Panc1 (cell line): ENCODE measurements around the gene KCNN2. TPM values are rescaled to one million over a fixed set of nuclear protein-coding genes. Genes with fewer than 3 reads are reported as not detected.
A peak's percentile ranks its signal among the peaks of the same experiment; 100 is the strongest.

Experiments used
- ATAC-seq: fragments of 200-7000 bp; cut with Tn5 transposase; 2 replicates; pipeline ENCODE4 v1.9.1; 2020; ENCODE audit warnings: mild to moderate bottlenecking, moderate library complexity
- BruUV-seq: library from RNA; stranded (reverse); fragments of 400-500 nt; replicated peaks from 2 replicates; lab custom pipeline; 2021; lab: Mats Ljungman, UMichigan
- CTCF ChIA-PET: fragments of 300-600 bp; sonication (Branson Sonifier 250); formaldehyde crosslinking; loops from one replicate; lab custom pipeline; 2022; ENCODE audit warnings: antibody characterized with exemption; lab: Charles Lee
- POLR2A ChIA-PET: fragments of 300-600 bp; sonication (Branson Sonifier 250); formaldehyde crosslinking; loops from one replicate; lab custom pipeline; 2022; ENCODE audit warnings: antibody characterized with exemption; lab: Charles Lee
- DNase-seq: peaks from one replicate; pipeline ENCODE4 v3.0.0-alpha.2; 2010; ENCODE audit warnings: low read depth, low spot score
- H3K27ac ChIP-seq: 2 replicates; pipeline ENCODE4 v1.5.1; 2011; ENCODE audit warnings: mild to moderate bottlenecking, low read length, inconsistent platforms
- H3K27me3 ChIP-seq: fragments of 200-500 bp; sonication (Bioruptor generic); 2 replicates; pipeline ENCODE4 v1.6.0; 2014; ENCODE audit warnings: low read length, inconsistent platforms; ENCODE audit not compliant: control insufficient read depth, insufficient read depth
- H3K36me3 ChIP-seq: fragments of 200-500 bp; sonication (Bioruptor generic); 2 replicates; pipeline ENCODE4 v1.5.1; 2014; ENCODE audit warnings: inconsistent platforms, mild to moderate bottlenecking, low read length, moderate library complexity; ENCODE audit not compliant: control insufficient read depth, insufficient read depth
- H3K4me1 ChIP-seq: 2 replicates; pipeline ENCODE4 v1.5.1; 2011; ENCODE audit warnings: inconsistent platforms, mild to moderate bottlenecking, low read length, moderate library complexity; ENCODE audit not compliant: control insufficient read depth, insufficient read depth
- H3K4me3 ChIP-seq, 2 experiments: 2 replicates each; pipeline ENCODE4 v1.5.1; 2011 to 2012; ENCODE audit warnings: low read depth in 2 of 2, low read length in 2 of 2, mild to moderate bottlenecking in 2 of 2, inconsistent platforms in 1 of 2, moderate library complexity in 1 of 2
- H3K9me3 ChIP-seq: fragments of 200-500 bp; sonication (Bioruptor generic); 2 replicates; pipeline ENCODE4 v1.5.1; 2014; ENCODE audit warnings: low read depth, mild to moderate bottlenecking, inconsistent platforms, low read length, moderate library complexity; ENCODE audit not compliant: control insufficient read depth, insufficient read depth
- CTCF ChIP-seq: fragments of 450-650 bp; IDR thresholded peaks from 2 replicates; pipeline ENCODE4 v1.5.1; 2017; ENCODE audit warnings: mild to moderate bottlenecking
- POLR2AphosphoS5 ChIP-seq: IDR thresholded peaks from 2 replicates; pipeline ENCODE4 v1.6.1; 2012; ENCODE audit warnings: mild to moderate bottlenecking, low read depth, low read length, moderate library complexity
- REST ChIP-seq, 2 experiments: IDR thresholded peaks; 2 replicates each; pipeline ENCODE4 v1.6.1; 2011 to 2012; ENCODE audit warnings: low read depth in 2 of 2, control low read depth in 1 of 2, low read length in 1 of 2, mild to moderate bottlenecking in 1 of 2, moderate library complexity in 1 of 2; ENCODE audit not compliant: insufficient read depth in 1 of 2
- SIN3A ChIP-seq: IDR thresholded peaks from 2 replicates; pipeline ENCODE4 v1.6.1; 2012; ENCODE audit warnings: low read depth, mild to moderate bottlenecking, low read length, moderate library complexity, borderline replicate concordance; ENCODE audit not compliant: insufficient read depth
- TCF7L2 ChIP-seq: IDR thresholded peaks from 2 replicates; pipeline ENCODE4 v1.6.1; 2011; ENCODE audit warnings: mild to moderate bottlenecking, low read depth, low read length, inconsistent platforms
- in situ Hi-C: cut with HindIII; loops from 2 replicates; pipeline ENCODE4 v1.10.0; 2016; ENCODE audit warnings: low sequenced_read_pairs, low pct_unique_long_range_greater_than_20kb
- intact Hi-C: fragments of 100-400 bp; cut with micrococcal nuclease; formaldehyde crosslinking; loops from one replicate; pipeline ENCODE4 v1.10.0; 2022; ENCODE audit not compliant: unreplicated experiment
- total RNA-seq: library from RNA; stranded (reverse); gene quantifications from one replicate; pipeline ENCODE4 v1.2.1, GENCODE V29; 2021; ENCODE audit not compliant: unreplicated experiment

KCNN2 gene
- total RNA-seq, 1 experiment from 2014 or later: not detected

GRCh38 chr5:114360357-114360756 is 1.5 kb upstream of the KCNN2 start:
- no peaks in the 10 kb centered on the region for H3K4me1 ChIP-seq
- DNase-seq: no peak
- H3K36me3 ChIP-seq: no peaks in the 10 kb centered on the region
- peaks cover 15% of the 10 kb centered on the region for H3K27me3 ChIP-seq
- BruUV-seq: no TSS peak
- intact Hi-C loops: no loop called here
- H3K9me3 ChIP-seq: no peaks in the 10 kb centered on the region
- POLR2A ChIA-PET: no interaction called here
- H3K27ac ChIP-seq: no peak overlapping the region
- TF ChIP-seq POLR2AphosphoS5: no peak
- no peak for TF ChIP-seq TCF7L2
- no peak for TF ChIP-seq SIN3A
- TF ChIP-seq CTCF: no peak
- TF ChIP-seq REST (IDR thresholded peaks at IDR 0.05; ENCODE audit: insufficient read depth in 1 of 2, low read depth in 2 of 2, low read length in 1 of 2): no peak
- no peak overlapping the region for H3K4me3 ChIP-seq
- no peak for ATAC-seq
- CTCF ChIA-PET: no interaction called here
- in situ Hi-C loops: no loop called here

- no TSS peak for BruUV-seq
- in situ Hi-C loops: no loop called here
- ATAC-seq (peak; percentile 36), DNase-seq (no peak)
- H3K36me3 ChIP-seq: no peaks in the 10 kb centered on the region
- POLR2A ChIA-PET: no interaction called here
- no peaks in the 10 kb centered on the region for H3K9me3 ChIP-seq
- TF ChIP-seq POLR2AphosphoS5 (no peak), REST (IDR thresholded peaks at IDR 0.05; ENCODE audit: insufficient read depth in 1 of 2, low read depth in 2 of 2, low read length in 1 of 2) (no peak), SIN3A (no peak), TCF7L2 (no peak), CTCF (no peak)
- no peak overlapping the region for H3K27ac ChIP-seq
- CTCF ChIA-PET: no interaction called here
- intact Hi-C loops: no loop called here
- no peaks in the 10 kb centered on the region for H3K4me1 ChIP-seq
- peak overlapping the region; percentile 37 to 46 for H3K4me3 ChIP-seq
- H3K27me3 ChIP-seq: peaks cover 15% of the 10 kb centered on the region
Measured at GRCh38 chr5:114360816-114361723, 800 bp upstream of the KCNN2 start.
